ENCODE results near the gene SHLD1. TPM values are rescaled to one million over a fixed set of nuclear protein-coding genes. Genes with fewer than 3 reads are reported as not detected.
"Not testable (repeated sequence)": the region's sequence is repeated elsewhere in the genome, so short reads cannot be mapped to it uniquely, and the experiment has no call there.

The SHLD1 gene
- total RNA-seq, 1 donor from 2014 or later = 3.5 TPM

DNA sequence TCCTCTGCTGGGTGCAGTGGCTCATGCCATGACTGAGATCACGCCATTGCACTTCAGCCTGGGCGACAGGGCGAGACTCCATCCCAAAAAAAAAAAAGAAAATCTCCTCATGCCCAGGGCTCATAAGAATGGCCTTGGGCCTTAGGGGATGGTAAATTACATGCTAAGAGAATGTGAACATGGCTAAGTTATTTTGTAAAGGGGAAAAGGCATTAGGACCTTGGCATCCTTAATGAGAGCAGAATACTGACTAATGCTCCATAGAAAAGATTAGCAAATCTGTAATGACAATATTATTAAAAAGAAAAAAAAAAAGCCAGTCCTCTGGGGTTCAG, 12.6 kb upstream of the SHLD1 start:
- Histone ChIP-seq H3K79me2 (ENCODE audit: insufficient read depth, low read length) (no peaks in the 10 kb centered on the region), H3K27ac (ENCODE audit: low read depth, low read length) (no peak overlapping the region), H3K27me3 (ENCODE audit: insufficient read depth, low read length) (no peaks in the 10 kb centered on the region), H2AFZ (ENCODE audit: low read depth, low read length) (no peak overlapping the region), H4K20me1 (ENCODE audit: insufficient read depth, low read length) (no peaks in the 10 kb centered on the region), H3K36me3 (ENCODE audit: insufficient read depth, low read length) (no peaks in the 10 kb centered on the region), H3K4me1 (ENCODE audit: insufficient read depth, low read length) (peaks cover 4% of the 10 kb centered on the region), H3K4me2 (ENCODE audit: low read length) (no peak overlapping the region), H3K4me3 (ENCODE audit: insufficient read depth, low read depth, low read length) (no peak overlapping the region), H3K9ac (ENCODE audit: low read length) (no peak overlapping the region), H3K9me3 (ENCODE audit: insufficient read depth, low read depth, low read length) (no peaks in the 10 kb centered on the region)
- Mint-ChIP-seq H3K27ac (ENCODE audit: unreplicated experiment) (no peak overlapping the region), H3K9me3 (ENCODE audit: unreplicated experiment) (peaks cover 2% of the 10 kb centered on the region), H3K27me3 (ENCODE audit: low read depth, unreplicated experiment) (peaks cover 5% of the 10 kb centered on the region), H3K36me3 (ENCODE audit: low read depth, unreplicated experiment) (no peaks in the 10 kb centered on the region), H3K4me1 (ENCODE audit: low read depth, unreplicated experiment) (peaks cover 4% of the 10 kb centered on the region), H3K4me3 (ENCODE audit: unreplicated experiment) (no peak overlapping the region)
- no peak for FAIRE-seq
- no peak for DNase-seq (ENCODE audit: low read depth)
- no peak for TF ChIP-seq EZH2 (IDR thresholded peaks at IDR 0.05; ENCODE audit: insufficient read depth, low read length)
- TF ChIP-seq, protein P1, sequence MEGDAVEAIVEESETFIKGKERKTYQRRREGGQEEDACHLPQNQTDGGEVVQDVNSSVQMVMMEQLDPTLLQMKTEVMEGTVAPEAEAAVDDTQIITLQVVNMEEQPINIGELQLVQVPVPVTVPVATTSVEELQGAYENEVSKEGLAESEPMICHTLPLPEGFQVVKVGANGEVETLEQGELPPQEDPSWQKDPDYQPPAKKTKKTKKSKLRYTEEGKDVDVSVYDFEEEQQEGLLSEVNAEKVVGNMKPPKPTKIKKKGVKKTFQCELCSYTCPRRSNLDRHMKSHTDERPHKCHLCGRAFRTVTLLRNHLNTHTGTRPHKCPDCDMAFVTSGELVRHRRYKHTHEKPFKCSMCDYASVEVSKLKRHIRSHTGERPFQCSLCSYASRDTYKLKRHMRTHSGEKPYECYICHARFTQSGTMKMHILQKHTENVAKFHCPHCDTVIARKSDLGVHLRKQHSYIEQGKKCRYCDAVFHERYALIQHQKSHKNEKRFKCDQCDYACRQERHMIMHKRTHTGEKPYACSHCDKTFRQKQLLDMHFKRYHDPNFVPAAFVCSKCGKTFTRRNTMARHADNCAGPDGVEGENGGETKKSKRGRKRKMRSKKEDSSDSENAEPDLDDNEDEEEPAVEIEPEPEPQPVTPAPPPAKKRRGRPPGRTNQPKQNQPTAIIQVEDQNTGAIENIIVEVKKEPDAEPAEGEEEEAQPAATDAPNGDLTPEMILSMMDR (IDR thresholded peaks at IDR 0.05; ENCODE audit: insufficient read depth, low read depth, low read length) = no peak

DNA sequence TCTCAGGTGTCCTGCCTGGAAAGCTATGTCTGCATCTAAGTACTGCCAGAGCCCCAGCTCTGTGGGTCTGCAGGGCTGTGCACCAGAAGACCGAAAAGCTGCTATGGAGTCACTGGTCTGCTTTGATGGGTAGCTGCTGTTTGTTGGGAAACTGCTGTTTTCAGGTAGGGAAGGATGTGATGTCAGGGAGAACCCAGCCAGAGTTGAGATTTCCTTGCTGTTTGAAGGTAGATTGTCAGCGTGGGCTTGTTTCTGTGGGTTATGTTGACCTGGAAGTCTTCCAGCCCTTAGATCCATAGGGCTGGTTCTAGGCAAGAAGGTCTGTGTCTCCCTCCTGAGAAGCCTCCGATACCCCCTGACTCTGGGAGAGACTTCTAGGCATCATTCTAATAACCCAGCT, 12.2 kb upstream of the SHLD1 start:
- no peak overlapping the region for H3K4me2 ChIP-seq (ENCODE audit: low read length)

DNA sequence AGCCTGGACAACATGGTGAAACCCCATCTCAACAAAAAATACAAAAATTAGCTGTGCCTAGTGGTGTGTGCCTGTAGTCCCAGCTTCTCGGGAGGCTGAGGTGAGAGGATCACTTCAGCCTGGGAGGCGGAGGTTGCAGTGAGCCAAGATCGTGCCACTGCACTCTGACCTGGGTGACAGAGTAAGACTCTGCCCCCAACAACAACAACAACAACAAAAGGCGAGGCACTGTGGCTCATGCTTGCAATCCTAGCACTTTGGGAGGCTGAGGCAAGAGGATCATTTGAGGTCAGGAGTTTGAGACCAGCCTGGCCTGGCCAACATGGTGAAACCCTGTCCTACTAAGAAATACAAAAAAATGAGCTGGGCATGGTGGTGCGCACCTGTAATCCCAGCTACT, 9.6 kb upstream of the SHLD1 start:
- H4K20me1 ChIP-seq (ENCODE audit: insufficient read depth, low read length); H3K4me1 ChIP-seq (ENCODE audit: insufficient read depth, low read length); H3K9me3 ChIP-seq (ENCODE audit: insufficient read depth, low read depth, low read length); H3K4me2 ChIP-seq (ENCODE audit: low read length); H3K79me2 ChIP-seq (ENCODE audit: insufficient read depth, low read length); H3K4me3 ChIP-seq (ENCODE audit: insufficient read depth, low read depth, low read length); H3K9ac ChIP-seq (ENCODE audit: low read length); H3K9me3 Mint-ChIP-seq (ENCODE audit: unreplicated experiment); H3K4me3 Mint-ChIP-seq (ENCODE audit: unreplicated experiment); H3K36me3 Mint-ChIP-seq (ENCODE audit: low read depth, unreplicated experiment); H3K36me3 ChIP-seq (ENCODE audit: insufficient read depth, low read length); H2AFZ ChIP-seq (ENCODE audit: low read depth, low read length); H3K27ac Mint-ChIP-seq (ENCODE audit: unreplicated experiment); H3K27me3 Mint-ChIP-seq (ENCODE audit: low read depth, unreplicated experiment); H3K27me3 ChIP-seq (ENCODE audit: insufficient read depth, low read length); H3K4me1 Mint-ChIP-seq (ENCODE audit: low read depth, unreplicated experiment); H3K27ac ChIP-seq (ENCODE audit: low read depth, low read length); FAIRE-seq; DNase-seq (ENCODE audit: low read depth): not testable (repeated sequence)

More for the DNA sequence above, 12.2 kb upstream of the SHLD1 start:
- Histone ChIP-seq H3K9ac (ENCODE audit: low read length) (no peak overlapping the region), H3K79me2 (ENCODE audit: insufficient read depth, low read length) (no peaks in the 10 kb centered on the region), H4K20me1 (ENCODE audit: insufficient read depth, low read length) (no peaks in the 10 kb centered on the region), H3K36me3 (ENCODE audit: insufficient read depth, low read length) (no peaks in the 10 kb centered on the region), H3K9me3 (ENCODE audit: insufficient read depth, low read depth, low read length) (no peaks in the 10 kb centered on the region), H2AFZ (ENCODE audit: low read depth, low read length) (no peak overlapping the region), H3K27me3 (ENCODE audit: insufficient read depth, low read length) (no peaks in the 10 kb centered on the region), H3K4me1 (ENCODE audit: insufficient read depth, low read length) (peaks cover 4% of the 10 kb centered on the region), H3K27ac (ENCODE audit: low read depth, low read length) (no peak overlapping the region), H3K4me3 (ENCODE audit: insufficient read depth, low read depth, low read length) (no peak overlapping the region)
- H3K27ac Mint-ChIP-seq (ENCODE audit: unreplicated experiment) = no peak overlapping the region
- peaks cover 2% of the 10 kb centered on the region for H3K9me3 Mint-ChIP-seq (ENCODE audit: unreplicated experiment)
- no peak overlapping the region for H3K4me3 Mint-ChIP-seq (ENCODE audit: unreplicated experiment)
- H3K27me3 Mint-ChIP-seq (ENCODE audit: low read depth, unreplicated experiment) = peaks cover 5% of the 10 kb centered on the region
- peaks cover 4% of the 10 kb centered on the region for H3K4me1 Mint-ChIP-seq (ENCODE audit: low read depth, unreplicated experiment)
- no peak for FAIRE-seq
- DNase-seq (ENCODE audit: low read depth) = no peak
- H3K36me3 Mint-ChIP-seq (ENCODE audit: low read depth, unreplicated experiment) = no peaks in the 10 kb centered on the region
- no peak for TF ChIP-seq EZH2 (IDR thresholded peaks at IDR 0.05; ENCODE audit: insufficient read depth, low read length)
- TF ChIP-seq, protein P1 (IDR thresholded peaks at IDR 0.05; ENCODE audit: insufficient read depth, low read depth, low read length) = no peak
